Cardiac fibroblast (primary cell): ENCODE measurements around the gene FAM131C.
"Not testable (repeated sequence)": the region's sequence is repeated elsewhere in the genome, so short reads cannot be mapped to it uniquely, and the experiment has no call there.

Experiments used
- DNase-seq, 2 donors: peaks; one replicate each; pipeline versions ENCODE4 v3.0.0 to v3.0.0-alpha.2; 2010; ENCODE audit warnings: low read depth in 2 of 2
- H3K4me3 ChIP-seq, 2 donors: replicated peaks in 1 of 2; 1 replicate in 1 of 2; 2 replicates in 1 of 2; pipeline ENCODE4 v1.5.1; 2011; ENCODE audit warnings: low read depth in 2 of 2, low read length in 2 of 2, mild to moderate bottlenecking in 2 of 2, moderate library complexity in 1 of 2
- TF ChIP-seq, protein P1 (sequence below): IDR thresholded peaks from one replicate; pipeline ENCODE4 v1.5.1; 2011; ENCODE audit warnings: low read depth, mild to moderate bottlenecking, low read length, inconsistent platforms

The FAM131C gene

DNA sequence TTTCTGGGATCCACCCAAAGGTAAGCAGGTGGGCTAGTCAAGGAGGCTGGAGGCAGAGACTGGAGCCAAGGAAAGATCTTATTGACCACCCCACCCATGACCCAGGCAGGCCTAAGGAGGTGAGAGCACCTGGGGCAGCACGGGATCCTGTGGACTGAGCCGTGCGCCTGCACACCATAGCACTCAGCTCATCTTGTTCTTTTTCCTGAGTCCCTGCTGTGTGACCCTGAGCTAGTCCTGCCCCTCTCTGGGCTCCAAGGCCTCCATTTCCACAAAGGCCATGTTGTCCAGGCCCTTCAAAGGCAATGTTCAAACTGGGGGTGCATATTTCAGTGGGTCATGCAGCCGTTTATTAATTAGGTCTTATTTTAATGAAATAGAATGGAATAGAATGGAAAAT is 7.2 kb downstream of the FAM131C start:
- TF ChIP-seq, protein P1, sequence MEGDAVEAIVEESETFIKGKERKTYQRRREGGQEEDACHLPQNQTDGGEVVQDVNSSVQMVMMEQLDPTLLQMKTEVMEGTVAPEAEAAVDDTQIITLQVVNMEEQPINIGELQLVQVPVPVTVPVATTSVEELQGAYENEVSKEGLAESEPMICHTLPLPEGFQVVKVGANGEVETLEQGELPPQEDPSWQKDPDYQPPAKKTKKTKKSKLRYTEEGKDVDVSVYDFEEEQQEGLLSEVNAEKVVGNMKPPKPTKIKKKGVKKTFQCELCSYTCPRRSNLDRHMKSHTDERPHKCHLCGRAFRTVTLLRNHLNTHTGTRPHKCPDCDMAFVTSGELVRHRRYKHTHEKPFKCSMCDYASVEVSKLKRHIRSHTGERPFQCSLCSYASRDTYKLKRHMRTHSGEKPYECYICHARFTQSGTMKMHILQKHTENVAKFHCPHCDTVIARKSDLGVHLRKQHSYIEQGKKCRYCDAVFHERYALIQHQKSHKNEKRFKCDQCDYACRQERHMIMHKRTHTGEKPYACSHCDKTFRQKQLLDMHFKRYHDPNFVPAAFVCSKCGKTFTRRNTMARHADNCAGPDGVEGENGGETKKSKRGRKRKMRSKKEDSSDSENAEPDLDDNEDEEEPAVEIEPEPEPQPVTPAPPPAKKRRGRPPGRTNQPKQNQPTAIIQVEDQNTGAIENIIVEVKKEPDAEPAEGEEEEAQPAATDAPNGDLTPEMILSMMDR, result no peak
- H3K4me3 ChIP-seq, result no peak overlapping the region
- no peak for DNase-seq

DNA sequence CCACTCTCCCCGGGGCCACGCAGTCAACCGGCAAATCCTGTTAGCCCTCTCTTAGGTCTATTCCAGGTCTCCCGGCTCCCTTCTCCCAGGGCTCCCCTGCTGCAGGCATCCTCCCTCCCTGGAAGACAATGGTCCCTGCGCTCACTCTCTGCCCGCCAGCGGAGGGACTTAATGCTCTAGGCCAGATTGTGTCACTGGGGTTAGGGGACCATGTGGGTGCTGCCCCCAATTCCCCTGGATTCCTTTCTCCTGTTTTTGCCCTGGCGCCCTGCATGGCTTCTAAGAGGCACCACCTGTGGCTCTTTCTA is 8.2 kb downstream of the FAM131C start:
- DNase-seq, result no peak
- TF ChIP-seq, protein P1, result no peak
- no peak overlapping the region for H3K4me3 ChIP-seq

DNA sequence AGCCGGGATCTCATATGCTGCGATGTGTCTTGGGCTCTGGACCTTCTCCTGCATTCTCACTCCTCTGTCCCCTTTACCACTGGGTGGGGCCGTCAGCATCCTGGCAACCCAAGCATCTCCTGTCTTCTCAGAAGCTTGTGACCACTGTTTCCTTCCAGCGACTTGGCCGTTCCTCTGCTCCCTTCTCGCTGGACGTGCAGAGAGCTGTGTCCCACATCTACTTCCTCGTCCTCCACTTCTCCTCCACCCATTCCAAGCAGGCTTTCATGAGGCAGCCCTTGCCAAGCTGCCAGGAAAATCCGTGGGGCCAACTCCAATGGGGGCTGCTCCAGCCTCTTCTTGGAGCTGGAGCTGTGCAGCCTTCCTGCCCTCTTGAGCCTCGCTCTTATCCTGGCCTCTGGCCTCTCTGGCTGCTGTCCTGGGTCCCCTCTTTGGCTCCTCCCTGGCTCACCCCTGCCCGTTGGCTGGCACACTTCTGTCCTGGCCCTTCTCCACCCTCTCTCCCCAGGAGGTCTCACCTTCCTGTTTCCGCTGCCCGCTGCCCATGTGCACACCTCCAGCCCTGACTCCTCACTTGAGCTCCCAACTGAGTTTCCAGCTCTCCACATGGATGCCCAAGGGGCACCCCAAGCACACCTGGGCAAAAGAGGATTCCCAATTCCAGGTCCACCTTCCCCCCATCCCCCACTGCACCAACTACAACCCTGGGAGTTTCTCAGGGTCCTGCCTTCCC is 8.7 kb downstream of the FAM131C start:
- no peak overlapping the region for H3K4me3 ChIP-seq
- TF ChIP-seq, protein P1, result no peak
- peak in 1 of 2 donors; percentile 28 for DNase-seq

DNA sequence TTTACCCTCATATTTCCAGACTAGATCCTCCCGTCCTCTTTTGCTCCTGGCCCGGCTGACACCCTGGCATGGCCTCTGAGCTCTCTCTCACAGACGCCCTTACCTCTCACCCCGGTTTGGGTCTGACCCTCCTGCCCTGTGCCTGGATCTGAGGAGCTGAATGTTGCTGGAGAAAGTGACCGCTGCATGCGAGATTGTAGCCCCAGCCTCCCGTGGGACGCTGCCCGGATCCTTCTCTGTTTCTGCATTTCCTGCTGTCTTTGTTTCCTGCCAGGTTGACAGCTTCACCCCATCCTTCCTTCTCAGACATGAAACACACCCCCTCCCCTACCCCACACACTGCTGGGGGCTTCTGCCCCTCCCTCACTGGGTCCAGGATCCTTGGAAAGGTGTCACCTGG is 9.5 kb downstream of the FAM131C start:
- DNase-seq, result no peak
- TF ChIP-seq, protein P1, result no peak
- no peak overlapping the region for H3K4me3 ChIP-seq

DNA sequence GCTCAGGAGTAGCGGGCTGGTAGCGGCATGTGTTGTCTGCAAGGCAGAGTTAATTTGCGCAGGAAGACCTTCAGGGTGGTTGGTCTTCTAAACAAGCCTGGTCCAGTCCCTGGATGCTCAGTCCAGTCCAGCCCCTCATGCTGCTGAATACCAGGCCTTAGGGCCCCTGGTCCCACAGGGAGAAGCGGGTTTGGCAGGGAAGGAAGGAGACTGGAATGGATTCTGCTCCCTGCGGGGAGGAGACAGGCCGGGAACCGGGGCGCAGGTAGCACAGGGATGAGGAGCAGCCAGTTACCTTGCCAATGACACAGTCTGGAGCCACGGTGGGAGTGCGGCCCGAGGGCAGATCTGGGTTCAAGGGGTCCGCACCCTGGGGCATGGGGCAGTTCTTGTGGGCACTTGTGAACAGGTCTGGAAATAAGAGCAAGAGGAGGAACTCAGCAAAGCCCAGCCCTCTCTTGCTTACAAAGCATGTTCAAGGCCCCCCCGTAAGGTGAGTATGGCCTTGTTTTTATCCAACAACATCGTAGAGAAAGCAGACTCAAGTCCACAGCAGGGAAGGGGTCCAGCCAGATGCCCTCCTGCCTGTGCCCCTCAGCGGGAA is 10.1 kb downstream of the FAM131C start:
- DNase-seq, result no peak
- TF ChIP-seq, protein P1, result no peak
- no peak overlapping the region for H3K4me3 ChIP-seq

DNA sequence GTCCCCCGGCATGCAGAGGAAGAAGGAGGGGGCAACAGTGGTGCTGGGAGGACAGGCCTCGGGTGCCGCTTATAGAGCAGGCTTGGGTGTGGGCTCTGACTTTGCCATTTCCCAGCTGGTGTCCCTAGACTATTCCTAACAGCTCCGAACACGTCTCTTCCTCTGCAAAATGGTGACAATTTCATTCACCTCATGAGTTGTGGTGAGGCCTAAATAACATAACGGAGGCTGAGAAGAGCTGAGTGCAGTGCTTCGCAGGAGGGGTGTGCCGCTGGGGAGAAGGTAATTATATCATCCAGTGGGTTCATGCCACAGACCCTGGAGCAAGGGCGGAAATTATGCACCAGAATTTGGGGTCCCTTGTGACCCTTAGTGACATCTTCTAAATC is 10.8 kb downstream of the FAM131C start:
- not testable (repeated sequence) for DNase-seq, H3K4me3 ChIP-seq

DNA sequence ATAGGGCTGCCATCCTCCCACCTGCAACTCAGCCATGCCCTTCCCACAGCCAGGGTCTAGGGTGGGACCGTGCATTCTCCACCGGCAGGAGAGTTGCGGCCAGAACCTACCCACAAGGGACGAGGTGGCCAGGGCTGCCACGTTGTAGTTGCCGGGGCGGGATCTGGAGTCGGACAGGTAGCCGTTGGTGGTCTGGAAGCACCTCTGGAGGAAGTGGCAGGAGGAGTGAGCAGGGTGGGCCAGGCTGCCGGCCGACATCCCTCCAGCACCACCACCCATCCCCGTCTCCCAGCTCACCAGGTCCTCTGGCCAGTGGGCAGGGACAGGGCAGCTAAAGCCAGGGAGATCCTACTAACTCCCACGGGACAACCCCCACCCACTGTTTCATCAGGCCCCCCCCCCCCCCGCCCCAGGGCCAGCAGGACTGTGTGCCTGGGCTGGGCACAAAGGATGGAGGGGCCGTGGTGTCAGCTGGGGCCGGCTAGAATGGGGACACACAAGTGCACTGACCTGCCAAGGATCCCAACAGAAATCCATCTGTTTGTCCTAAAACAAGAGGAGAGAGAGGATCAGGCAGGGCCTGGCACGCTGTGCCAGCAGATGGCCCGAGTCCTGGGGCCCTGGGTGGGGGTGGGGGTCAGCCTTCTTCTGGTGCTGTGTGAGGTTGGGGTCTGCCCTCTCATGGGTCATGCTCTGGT is 11.3 kb downstream of the FAM131C start:
- not testable (repeated sequence) for DNase-seq, H3K4me3 ChIP-seq
